GM19324 (cell line): ENCODE measurements around the gene TRIO.
"Not testable (repeated sequence)": the region's sequence is repeated elsewhere in the genome, so short reads cannot be mapped to it uniquely, and the experiment has no call there.

Experiments used
- ATAC-seq: cut with Tn5 transposase; IDR thresholded peaks from one replicate; pipeline ENCODE4 v1.9.1; 2021; ENCODE audit warnings: mild to moderate bottlenecking, moderate library complexity; ENCODE audit not compliant: unreplicated experiment, low FRiP score

Gene TRIO

DNA sequence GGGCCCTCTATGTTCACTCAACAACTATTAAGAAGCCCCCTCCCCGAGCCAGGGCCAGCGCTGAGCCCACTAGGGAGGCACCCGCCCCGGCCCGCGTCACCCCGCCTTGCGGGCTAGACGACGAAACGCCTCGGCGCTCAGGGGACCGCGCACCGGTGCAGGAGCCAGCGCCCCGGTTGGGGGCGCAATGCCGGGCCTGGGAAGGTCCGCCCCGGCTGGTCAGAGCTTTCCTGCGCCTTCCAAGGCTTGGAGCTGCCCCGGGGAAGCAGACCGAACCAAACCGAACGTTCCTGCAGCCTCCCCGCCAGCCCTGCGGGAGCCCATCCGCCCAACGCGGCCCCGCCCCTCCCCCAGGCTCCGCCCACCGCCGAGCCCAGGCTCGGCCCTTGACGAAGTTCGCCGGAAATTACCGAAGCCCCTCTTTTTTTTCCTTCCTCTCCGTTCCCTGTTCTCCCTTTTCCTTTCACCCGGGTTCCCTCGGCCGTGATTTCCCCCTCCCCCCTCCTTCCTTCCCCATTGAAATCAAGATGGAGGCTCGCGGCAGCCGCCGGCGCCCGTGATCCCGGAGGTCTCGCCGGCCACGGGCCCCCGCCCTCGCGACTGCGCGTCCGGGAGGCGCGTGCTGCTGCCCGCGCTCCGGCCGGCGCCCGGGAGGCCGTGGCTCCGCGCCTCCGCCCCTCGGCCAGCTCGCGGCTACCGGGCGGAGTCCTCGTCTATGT lies at the start of gene TRIO:
Gene TRIO, plus strand, starts transcription at position 516 of the 719 bp plus-strand sequence. CDS start 384 bp downstream, outside the sequence.
- peak; percentile 51 for ATAC-seq

GRCh38 chr5:14097380-14097779 lies 45.8 kb upstream of the TRIO start:
- not testable (repeated sequence) for ATAC-seq

- ATAC-seq, result no peak
These were observed 45.1 kb upstream of the TRIO start for GRCh38 chr5:14097998-14098471.

GRCh38 chr5:14100281-14100680 lies 42.9 kb upstream of the TRIO start:
- ATAC-seq, result no peak

DNA sequence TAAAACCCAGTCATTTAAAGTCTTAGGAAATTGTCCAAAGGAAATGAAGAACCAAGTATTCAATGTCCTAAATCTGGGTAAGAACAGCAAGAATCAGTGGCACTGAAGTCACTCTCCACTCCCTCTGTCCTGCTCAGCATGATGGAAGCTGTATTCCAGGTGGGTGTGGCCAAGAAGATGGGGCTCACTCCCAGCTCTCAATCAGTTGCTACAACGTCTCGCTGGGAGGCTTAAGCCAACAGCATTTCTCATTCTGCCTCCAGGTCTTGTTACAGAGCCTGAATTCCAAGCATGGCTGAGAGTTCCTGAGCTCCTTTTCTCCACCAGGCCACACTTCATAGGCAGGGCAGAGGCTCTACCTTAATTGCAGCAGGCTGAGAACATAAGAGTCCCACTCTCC lies 41.2 kb upstream of the TRIO start:
- no peak for ATAC-seq

DNA sequence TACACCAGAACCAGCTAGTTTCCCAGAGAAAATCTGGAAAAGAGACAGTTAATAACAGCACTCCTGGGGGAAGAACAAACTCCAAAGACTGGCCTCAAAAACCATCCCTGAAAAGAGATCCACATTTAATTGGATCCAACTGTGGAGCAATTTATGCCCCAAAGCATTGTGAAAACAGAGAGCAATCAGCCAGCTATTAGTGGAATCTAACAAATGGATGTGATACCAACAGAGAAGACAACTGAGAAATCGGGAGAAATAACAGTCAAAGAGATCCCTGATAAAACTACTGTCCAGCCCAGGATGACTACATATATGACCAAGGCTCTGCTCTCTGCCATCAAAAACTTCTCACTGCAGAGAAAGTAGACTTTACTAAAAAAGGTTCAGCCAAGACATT lies 40.5 kb upstream of the TRIO start:
- no peak for ATAC-seq

GRCh38 chr5:14105718-14106410 lies 37.3 kb upstream of the TRIO start:
- no peak for ATAC-seq

GRCh38 chr5:14107536-14107935 lies 35.6 kb upstream of the TRIO start:
- no peak for ATAC-seq

DNA sequence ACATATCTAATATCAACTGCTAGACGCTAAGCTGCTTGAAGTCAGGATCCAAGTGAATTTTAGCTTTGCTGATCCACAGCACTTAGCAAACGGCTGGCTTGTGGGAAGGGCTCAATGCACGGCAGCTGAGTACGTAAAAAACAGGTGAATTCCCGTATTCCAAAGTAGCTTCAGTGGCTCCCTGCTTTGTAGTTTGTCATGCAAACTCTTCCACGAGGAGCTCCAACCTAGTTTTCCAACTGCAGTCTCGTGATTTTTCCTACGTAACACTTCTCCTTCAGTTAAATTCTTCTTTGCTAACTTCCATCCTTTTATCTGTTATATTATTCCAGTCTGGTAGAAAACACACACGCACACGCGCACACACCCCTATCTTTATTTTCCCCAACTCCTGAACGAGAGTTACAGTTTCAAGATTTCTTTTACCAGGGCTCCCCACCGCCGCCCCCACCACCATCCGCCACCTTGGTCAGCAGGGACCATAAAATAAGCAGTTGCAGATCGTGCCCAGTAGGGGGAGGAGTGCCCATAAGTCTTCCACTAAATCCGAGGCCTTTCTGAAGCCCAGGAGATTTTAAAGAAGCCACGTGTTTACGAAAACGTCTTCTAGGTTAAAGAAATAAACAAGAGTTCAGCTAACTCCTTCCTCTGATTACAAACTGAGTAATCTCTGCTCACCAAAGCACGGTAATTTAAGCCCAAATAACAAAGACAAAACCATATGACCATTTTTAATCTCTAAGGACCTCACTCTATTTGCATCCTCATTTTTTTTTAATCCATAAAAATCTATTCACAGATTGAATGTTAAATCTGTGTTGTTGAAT lies 34.8 kb upstream of the TRIO start:
- no peak for ATAC-seq

DNA sequence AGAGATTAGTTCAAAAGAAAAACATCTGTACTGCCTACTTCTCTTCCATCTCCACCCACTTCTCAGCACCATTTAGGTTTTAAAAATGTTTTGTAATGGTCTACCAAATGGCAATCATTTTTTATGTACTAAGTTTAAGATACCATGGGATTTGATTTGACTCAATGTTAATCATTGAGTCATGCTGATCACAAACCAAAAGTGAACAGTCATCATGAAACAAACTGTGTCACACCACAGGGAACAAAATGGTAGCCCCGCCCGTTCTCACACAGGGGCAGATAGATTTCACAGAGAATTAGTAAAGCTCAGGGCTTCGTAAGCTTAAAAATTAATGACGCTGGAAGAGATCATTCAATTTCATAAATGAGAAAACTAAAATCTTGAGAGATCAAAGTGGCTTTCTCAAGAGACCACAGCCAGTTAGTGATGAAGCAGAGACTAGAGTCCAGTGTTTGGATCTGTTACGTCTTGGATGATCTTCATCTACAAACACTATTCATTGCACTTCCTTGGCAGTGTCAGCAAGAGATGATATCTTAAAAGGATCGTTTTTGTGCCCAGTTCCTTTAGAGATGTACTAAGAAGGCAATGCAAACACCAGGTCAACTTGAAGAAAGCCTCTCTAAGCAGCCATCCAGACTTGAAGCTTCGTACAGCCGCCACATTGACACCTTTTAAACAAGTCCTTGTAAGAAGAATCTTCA lies 33.9 kb upstream of the TRIO start:
- peak; percentile 68 for ATAC-seq

- no peak for ATAC-seq
These were observed 33.4 kb upstream of the TRIO start for GRCh38 chr5:14109771-14110170.

- ATAC-seq, result no peak
These were observed 32.9 kb upstream of the TRIO start for GRCh38 chr5:14110196-14110595.

DNA sequence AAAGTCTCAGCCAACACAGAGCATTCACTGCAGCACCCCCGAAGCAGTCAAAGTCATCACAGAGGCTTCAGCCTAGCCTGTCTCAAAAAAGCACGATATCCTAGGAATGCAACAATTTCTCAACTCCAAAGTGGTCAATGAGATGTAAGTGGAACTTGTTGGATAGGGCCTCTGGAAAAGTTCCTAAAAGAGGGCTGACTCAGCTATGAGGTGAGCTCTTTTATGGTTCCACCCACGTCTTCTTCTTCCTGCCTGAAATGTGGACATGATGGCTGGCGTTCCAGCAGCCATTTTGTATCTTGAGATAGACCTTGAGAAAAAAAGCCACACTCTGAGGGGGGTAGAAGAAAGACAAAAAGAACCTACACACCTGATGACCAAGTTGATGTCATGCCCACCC lies 32.5 kb upstream of the TRIO start:
- no peak for ATAC-seq

- ATAC-seq, result no peak
These were observed 30.0 kb upstream of the TRIO start for GRCh38 chr5:14112998-14113652.

DNA sequence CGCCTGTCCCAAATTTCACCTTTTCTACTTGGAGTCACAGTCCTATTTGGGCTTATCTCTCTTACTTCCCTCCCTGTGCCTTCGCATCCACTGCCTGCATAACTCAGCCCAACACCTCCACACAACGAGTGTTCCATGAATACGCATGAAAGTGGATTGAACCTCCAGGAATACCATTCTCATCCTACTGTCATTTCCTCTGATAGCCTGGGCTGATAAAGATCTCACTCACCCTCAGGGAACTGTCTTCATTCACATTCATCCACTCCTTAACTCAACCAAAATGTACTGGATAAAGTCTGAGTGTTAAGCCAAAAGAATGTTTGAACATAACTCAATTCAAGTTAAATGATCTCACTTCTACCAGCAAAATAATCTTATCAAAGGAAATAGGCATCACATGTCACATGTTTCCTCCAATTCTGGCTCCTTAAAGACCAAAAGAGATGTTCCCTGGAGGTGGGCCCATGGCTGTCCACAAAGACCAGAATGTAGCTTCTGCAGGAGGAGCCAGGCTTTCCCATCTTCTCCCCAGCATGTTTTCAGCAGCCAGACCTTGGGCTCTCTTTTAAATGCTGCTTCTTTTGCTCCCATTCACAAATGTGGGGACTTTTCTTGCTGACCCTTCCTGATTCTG lies 28.4 kb upstream of the TRIO start:
- ATAC-seq, result no peak

DNA sequence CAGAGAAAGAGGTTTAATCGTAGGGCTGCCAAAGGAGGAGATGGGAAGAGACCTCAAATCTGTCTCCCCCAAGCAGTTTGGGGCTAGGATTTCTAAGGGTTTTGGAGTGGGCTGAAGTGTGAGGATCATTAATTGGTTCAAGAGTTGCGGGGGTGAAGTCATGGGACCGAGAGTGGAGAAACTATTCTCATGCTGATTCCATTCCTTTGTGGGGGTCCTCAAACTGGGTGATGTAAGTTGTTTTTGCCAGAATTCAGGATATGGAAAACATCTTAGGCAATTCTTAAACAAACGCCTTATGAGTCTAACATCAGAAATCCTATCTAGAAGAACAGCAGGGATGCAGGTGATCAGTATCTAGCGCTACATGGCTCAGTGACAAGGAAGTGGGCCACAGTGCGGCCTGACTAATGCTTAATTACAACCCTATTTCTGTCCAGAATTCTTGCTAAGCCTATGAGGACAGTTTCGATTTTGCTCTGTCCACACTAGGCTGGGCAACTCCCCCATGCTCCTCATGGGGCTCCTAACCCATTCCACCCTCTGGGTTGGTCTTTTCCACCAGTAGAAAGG lies 27.7 kb upstream of the TRIO start:
- ATAC-seq, result no peak

- no peak for ATAC-seq
These were observed 24.4 kb upstream of the TRIO start for GRCh38 chr5:14118551-14119320.

- ATAC-seq, result no peak
These were observed 23.0 kb upstream of the TRIO start for GRCh38 chr5:14120176-14120575.
